Glomerular visceral epithelial cell (primary cell): ENCODE data around the gene ATF7.

ENCODE experiments used
- DNase-seq: peaks from one replicate; pipeline ENCODE4 v3.0.0-alpha.2; 2016; ENCODE audit errors: extremely low spot score

ATF7 gene

DNA sequence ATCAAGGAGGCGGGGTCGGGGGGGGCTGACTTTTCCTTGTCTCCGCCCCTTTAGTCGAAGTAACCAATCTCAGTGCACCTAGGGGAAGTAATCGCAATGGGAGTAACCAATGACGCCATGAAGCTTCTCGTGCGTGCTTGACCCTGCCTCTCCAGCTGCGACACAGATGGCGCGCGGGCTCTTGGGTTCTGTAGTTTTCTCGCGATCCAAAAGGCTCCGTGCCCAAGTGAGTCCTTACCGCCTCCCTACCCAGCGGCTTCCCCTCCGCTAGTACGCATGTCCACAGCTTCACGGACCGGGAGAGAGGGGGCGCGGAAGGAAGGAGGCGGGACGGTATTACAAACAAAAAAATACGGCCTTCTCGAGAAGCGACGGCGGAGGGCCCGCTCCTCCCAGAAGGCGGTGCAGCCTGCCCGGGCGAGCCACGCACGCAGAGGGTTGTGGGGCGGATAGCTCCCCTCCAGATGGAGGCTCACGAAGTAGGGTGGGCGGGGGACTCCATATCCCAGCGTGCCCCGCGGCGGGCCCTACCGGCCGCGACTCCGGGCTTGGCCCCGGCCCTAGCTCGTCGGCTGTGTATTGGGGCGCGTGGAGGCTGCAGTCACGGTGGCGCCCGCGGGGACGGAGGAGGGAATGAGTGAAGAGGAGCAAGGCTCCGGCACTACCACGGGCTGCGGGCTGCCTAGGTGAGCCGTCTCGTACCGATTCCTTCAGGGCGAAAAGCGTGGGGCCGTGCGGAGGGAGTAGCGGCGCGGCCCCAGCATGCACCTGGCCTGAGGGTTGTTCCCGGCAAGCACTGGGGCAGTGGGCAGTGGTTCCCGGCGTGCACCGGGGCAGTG is 125.2 kb downstream of the ATF7 start, which contains the start of gene TARBP2:
Gene TARBP2 (plus strand): TSS at position 508 of the 839 bp plus-strand sequence. CDS start 126 bp downstream, at position 634.
- DNase-seq: peak; percentile 99

DNA sequence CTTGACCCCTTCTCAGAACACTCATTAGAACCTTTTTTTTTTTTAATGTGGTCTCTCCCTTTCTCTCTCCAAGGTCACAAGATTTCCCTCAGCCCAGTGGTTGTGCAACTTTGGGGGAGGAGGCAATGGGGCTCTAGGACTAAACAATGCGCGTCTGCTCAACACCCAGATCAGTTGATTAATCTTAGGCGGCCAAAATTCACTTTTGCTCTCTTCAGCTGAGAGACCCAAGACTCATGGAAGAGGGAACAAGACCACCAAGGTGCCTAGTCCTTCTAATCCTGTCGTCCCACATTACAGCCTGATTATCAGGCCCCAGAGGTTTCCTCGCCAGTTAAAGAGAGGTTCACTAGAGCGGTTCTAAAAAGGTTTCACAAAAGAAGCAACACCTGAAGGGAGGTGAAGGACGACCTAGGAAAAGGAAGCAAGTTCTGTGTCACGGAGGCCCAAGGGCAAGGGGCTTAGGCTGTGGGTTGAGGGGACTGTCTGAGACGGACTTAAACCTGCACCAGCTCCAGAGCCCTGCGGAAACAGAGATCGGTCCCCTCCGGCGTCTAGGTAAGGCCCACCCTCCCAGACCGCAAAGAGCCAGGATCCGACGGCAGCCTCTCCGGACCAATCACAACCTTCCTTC is 125.9 kb downstream of the ATF7 start:
- DNase-seq: no peak

DNA sequence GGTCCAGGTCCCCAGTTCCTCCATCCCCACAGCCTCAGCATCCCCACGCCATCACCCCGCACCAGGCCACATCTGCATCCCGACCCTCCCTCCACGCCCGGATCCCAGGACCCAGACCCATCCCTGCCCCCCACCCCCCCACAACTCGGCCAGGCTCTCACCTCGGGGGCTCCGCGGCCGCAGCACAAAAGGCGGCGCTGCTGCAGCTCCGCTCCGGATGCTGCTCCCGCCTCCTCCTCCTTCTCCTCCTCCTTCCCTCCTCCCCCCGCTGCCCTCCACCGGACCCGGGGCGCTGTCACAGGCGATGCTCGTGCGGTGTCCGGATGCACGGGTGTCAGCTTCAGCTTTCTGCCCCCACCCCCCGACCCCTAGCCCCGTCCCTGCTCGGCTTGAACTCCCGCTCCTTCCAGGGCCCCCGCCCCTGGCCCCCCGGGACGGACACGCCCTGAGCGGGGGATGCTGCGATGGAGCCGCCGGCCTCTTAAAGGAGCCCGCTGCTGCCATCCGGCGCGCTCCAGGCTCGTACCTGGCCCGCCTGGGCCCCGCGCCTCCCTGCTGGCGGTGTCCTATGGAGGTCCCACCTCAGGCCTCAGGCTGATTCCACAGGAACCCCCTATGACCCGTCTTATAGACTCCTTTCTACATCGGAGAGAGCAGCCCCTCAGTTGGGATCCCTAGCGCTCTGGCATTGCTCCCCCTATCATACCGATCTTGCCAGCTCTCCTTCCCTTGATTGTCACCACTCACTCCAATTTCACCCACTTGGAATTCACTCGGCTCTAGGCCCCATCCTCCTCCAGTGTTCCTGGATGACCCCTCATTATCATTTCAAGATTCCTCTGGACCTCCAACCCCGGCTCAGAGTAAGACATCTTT is 126.7 kb downstream of the ATF7 start, which contains the start of gene MAP3K12:
Gene MAP3K12 (minus strand): TSS at position 193 of the 876 bp plus-strand sequence. CDS start 12,067 bp downstream, outside the sequence.
- DNase-seq: peak; percentile 58

DNA sequence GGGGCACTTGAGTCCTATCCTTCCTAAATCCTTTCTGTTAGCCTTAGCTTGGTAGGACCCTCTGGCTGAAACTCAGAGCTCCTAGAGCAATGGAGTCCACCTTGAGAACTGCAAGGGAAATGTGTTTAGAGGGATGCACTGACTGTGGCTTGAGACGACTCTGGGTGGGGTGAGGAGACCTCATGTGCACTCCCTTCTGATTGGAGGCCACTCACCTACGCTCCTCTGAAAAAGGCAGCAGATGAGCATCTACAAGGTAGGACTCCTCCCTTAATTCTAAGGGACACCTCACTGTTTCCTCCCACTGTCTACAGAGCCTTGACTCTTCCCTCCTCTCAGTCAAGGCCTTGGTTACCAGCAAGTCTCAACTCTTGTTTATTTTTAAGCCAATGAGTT is 127.9 kb downstream of the ATF7 start:
- DNase-seq: no peak

DNA sequence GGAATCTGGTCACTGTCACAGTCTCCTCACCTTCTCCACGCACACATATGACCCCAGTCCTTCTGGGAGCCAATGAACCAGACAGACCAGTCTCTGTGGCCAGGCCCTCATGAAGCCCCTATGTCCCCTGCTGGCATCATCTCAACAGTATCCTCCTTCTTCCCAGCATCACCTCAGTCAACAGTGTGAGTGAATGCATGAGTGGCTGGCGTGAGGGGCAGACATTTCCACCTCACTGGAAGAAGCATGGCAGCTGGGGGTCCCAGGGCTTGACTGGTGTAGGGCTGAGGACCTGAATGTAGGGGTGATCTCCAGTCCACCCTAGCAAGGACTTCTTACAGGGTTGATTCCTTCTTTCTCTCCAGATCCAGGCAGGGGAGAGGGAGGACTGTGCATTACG is 128.7 kb downstream of the ATF7 start:
- DNase-seq: no peak

DNA sequence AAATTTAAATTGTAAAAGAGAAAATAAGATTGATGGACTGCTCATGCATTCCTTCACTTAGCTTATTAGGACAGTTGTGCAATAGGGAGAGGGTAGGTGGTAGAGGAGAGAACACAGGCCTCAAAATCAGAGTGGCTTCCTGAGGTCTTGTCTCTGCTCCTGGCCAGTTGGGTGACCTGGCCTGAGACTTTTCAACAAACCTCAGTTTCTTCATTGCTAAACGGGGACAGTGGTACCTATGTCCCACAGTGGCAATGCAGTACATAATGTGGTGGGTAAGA is 129.5 kb downstream of the ATF7 start:
- no peak for DNase-seq

DNA sequence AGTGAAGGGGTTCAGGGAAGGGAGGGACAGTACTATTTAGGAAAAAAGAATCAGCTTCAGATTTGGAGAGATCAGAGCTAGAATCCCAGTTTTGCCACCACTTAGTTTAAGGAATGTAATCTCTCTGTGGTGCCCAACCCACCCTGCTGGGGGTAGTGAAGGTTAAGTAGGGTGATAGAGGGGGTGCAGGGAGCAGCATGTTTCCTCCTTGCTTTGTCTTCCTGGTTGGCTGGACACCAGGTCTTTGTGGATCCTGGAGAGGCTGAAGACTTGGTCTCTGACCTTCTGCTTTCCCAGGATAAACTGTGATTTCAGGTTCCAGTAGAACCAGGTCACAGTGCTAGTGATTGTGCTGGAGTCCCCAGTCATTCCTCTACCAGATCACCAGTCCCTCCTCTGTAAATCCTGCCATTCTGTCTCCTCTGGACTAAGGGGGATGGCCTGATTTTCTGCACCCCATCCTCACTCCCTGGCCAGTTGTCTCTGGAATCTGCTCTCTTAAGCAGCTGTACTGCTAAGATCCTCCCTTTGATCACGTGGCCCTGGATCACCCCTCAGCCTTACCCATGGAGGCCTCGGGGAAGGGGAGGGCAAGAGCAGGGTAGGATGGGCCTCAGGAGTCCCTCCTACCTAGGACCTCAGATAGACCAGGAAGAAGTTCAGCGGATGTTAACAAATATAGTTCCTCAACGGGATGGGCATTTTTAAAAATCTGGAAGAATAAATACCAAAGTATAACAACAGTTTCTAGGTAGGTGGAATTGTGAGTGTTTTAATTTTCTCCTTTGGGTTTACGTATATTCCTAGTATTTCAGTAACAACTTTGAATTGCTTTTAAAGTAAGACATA is 130.1 kb downstream of the ATF7 start:
- DNase-seq: peak; percentile 77

DNA sequence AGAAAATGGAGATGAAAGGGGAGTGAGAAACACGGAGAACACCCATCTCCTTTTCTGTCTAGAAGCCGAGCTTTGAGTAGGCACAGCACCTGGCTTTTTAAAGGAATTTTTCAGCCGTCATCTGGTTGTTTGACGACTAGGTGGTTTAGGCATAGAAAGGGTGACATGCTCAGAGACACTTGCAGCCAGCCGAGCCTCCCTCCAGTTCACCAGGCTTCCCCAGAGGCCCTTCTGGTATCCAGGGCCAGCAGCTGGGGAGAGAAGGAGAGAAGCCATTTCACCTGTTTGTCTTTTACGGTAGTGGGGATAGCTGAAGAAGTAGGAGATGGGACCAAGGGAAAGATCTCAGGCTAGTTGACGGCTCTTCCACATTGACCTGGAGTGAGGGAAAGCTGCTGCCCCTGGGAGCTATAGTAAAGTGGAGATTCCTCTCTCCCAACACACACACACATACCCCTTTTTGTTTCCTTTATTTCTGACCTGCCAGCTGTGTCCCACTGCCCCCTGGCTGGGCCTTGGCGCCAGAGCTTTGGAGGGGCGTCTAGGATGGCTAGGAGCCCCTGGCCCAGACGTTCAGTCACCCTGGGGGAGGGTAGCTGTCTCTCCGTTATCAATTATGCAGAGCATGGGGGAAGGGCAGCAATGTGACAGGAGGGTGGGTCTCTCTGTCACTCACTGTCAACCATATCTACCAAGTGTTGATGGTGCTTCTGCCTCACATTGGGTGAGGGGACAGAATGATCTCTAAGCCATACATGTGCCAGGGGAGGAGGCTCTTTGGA is 132.4 kb downstream of the ATF7 start:
- no peak for DNase-seq

DNA sequence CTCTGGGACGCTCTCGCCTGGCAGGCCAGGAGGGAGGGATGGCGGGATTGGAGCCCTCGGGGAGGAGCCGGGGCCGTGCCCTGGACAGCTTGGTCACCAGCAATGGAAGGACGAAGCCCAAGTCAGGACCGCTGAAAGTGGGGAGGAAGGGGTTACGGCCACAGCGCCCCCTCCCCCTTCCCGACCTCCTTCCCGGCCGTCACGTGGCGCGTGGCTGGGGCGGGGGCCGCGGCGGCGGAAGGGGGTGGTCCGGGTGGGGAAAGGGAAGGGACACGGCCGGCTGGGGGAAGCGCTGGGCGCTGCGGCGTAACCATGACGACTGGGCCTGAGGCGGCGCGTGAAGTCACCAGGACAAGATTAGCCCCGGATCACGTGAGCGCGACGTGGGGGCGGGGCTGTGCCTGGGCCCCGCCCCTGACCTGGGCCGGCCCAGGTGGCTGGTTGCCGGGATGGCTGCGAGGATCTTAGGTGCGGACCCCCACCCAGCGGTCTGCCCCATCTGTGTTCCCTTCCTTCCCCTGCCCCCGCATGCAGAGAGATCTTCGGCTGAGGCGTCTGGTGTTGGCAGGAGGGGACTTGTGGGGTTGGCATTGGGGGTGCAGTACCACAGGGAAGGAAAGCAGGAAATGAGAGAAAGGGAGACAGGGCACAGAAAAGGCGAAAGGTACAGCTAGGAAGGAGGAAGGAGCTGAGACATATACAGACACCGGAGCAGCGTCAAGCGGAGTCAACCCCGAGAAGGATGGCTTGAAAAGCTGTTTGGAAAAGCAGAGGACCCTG is 133.2 kb downstream of the ATF7 start:
- peak; percentile 84 for DNase-seq

DNA sequence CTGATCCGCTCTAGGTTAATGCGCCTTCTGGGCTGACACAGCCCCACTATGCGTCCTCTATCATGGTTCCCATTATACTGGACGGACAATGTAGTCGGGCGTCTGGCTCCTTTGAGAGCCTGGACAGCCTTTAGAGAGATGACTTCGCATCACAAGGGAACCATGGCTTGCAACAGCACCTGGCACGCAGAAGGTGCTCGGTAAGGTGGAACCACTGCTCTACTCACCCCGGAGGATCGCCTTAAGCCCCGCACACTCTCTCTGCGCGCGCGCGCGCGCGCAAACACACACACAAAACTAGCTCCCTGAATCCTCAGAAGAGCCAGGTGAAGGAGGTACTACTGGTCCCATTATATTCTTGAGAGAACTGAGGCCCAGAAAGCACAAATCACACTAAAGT is 134.0 kb downstream of the ATF7 start:
- no peak for DNase-seq

DNA sequence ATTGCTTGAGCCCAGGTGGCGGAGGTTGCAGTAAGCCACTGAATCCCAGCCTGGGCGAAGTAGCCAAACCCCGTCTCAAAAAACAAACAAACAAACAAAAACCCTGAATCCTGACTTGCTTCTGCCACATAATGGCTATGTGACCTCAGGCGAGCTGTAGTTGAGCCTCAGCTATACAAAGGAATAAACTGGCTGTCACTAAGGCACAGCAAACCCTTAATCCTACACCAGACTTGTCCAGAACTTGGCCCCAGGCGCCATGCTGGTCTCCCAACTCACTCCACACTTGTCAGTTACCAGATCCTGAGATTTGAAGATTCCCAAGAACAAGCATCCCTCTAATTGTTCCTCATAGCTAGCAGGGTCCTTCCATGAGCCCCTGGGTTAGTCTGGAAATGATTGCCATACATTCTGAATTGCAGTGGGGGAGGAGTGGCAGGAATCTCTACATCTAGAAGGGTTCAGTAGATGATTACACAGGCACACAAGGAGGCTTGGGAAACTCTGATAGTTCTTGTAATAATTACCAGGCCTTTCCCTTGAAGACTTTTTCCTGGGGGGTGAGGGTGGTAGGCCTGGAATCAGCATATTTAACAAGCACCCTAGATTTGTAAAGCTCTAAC is 136.8 kb downstream of the ATF7 start:
- no peak for DNase-seq

DNA sequence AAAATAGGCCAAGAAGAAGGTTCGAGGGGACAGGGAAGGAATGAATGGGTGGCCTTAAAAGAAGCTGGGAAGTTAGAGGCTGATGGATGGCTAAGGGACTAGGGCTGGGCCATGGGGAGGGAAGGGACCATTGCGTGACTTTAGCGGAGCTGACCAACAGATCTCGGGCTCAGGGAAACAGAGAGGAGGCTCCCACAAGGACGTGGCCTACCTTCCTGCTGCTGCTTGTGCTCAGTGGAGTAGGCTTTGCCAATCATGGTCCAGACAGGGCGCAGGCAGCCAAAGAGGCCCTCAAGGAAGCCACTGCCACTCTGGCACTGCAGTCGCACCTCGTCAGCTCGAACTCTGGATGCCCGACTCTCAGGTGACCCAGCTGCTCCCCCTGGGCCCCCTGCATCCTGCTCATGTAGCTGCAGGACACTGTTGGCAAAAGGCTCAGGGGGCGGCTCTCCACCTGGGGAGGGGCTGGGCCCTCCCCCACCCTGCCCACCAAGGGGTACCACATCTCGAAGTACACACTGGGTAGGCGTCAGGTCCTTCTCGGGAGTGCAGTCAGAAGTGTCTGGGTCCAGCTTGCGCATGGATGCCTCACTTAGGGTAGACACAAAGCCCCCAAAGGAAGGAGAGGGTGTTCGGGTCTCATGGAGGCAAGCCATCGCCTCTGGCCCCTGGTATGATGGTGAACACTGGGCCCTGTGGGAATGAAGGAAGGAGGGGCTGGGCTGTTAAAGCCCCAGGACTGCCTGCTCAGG is 139.3 kb downstream of the ATF7 start:
- no peak for DNase-seq

DNA sequence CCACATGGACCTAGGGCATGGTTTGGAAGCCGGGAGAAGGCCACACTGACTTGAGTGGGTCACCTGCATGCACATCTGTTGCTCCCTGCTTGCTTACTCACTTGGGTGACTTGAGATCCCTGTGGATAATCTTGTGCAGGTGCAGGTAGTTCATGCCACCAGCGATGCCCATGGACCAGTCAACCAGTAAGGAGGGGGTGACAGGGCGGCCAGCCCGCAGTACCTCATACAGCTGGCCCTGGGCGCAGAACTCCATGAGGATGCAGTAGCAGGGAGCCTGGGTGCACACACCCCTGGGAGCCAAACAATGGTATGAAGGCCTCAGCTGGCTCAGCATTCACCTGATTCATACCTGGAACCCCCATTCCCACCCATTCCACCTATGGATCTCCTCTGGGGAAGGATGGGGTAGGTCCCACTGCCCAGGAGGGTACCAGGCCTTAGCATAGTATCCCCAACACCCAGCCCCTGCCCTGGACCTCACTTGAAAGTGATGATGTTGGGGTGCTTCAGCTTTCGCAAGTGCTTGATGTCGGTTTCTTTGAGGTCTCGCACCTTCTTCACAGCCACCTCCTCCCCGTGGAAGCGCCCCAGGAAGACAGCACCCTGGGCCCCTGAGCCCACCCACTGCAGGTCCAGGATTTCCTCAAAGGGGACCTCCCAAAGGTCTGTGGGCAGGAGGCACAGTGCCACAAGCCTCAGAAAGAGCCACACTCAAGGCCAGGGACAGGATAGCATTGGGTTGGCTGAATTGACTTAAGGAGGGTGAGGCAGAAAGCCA is 140.0 kb downstream of the ATF7 start:
- DNase-seq: no peak

DNA sequence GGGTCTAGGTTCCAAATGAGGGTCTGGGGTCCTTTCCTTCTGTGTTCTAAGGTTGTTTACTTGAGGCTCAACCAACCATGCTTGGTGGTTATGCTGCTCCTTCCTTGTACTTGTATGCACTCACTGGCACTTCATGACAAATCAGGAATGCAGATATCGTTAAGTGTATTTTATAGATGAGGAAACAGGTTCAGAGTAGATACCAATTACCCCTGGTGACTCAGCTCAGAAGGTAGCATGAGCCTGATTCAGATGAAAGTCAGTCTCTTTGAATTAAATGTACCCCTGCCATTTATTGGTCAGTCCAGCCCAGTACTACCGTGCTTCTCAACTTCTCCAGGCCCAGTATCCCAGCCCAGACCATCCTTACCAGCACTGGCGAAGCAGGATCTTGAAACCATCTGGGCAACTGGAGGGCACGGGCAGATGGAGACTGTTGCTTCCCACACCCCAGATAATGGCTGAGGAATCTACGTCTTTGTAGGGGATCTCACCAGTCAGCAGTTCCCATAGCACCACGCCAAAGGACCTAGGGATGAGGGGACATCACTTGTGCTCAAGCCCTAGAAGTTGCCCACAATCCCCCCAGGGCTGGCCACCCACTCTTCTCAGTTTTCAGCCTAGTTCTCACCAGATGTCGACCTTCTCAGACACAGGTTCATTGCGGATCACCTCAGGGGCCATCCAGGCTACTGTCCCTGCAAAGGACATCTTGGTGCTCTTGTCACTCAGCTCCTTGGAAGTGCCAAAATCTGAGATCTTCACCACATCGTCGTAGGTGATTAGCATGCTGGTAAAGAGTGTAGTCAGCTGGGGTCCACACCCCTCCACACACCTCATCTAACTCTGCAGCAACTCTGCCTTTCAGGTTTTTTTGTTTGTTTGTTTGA is 141.3 kb downstream of the ATF7 start:
- DNase-seq: no peak

DNA sequence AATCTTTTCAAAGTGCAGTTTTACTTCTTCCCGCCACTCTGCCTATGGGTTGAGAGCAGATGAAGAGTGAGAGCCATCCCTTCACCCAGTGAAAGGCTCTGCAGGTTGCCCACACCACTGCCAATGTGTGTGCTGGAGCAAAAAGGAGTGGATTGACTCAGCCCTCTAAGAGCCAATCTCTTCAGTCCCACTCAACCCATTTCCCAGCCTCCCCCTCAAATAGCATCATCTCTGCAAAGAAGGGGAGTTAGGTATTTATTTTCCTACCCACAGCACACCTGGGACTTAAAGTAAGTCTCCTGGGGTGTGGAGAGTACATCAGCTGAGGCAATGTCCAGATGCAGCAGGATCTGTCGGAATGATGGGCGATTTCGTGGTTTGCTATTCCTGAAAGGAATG is 142.2 kb downstream of the ATF7 start:
- no peak for DNase-seq

DNA sequence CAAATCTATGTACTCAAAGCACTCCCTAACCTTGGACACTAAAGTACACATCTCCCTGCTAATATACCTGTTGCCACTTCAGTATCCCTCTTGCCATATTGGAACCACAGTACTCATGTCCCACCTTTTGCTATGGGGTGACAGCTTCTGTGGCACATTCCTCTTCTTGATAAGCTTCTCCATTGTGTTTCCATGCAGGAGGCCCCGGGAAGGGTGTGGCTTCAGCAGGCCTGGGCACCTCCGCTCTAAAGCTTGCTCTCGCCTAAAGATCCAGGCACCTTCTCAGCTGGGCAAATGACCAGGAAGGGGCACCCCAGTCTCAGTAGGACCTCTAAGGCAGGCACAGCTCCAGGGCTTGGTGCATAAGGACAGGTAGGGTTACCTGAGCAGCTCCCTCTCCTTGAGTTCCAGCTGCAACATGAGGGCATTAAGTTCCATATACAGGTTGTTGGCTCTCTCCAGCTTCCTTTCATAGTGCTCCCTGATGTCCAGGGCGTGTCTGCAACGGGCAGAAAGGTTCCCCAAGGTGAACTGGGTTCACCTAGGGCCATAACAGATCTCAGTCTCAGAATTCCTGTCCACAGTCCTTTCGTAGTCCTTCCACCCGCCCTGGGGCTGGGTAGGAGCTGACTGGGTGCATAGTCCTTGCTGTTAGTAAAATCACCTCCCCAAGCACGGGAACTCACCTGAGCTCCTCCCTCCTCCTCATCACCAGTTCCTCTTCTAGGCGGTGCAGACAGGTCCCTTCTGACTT is 142.8 kb downstream of the ATF7 start:
- no peak for DNase-seq
